ENCODE results near the gene GNAZ.

DNA sequence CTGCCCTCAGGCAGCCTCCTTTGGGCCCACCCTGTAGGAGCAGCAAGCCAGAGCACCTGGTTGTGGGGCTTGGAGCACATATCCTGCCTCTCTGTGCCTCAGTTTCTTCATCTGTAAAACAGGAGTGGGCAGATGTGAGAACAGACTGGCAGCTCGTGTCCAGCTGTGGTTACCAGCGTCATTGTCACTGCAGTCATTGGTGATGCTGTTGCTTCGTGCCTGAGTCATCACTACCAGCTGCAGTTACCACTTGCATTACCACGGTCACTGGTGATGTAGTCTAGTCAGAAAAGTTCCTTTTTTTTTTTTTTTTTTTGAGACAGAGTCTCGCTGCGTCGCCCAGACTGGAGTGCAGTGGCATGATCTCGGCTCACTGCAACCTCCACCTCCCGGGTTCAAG lies 51.1 kb downstream of the GNAZ start:
- TF ChIP-seq EZH2 (IDR thresholded peaks at IDR 0.05; ENCODE audit: low read depth) = no peak
- TF ChIP-seq, protein P1, sequence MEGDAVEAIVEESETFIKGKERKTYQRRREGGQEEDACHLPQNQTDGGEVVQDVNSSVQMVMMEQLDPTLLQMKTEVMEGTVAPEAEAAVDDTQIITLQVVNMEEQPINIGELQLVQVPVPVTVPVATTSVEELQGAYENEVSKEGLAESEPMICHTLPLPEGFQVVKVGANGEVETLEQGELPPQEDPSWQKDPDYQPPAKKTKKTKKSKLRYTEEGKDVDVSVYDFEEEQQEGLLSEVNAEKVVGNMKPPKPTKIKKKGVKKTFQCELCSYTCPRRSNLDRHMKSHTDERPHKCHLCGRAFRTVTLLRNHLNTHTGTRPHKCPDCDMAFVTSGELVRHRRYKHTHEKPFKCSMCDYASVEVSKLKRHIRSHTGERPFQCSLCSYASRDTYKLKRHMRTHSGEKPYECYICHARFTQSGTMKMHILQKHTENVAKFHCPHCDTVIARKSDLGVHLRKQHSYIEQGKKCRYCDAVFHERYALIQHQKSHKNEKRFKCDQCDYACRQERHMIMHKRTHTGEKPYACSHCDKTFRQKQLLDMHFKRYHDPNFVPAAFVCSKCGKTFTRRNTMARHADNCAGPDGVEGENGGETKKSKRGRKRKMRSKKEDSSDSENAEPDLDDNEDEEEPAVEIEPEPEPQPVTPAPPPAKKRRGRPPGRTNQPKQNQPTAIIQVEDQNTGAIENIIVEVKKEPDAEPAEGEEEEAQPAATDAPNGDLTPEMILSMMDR (conservative IDR thresholded peaks at IDR 0.05) = no peak
